A673 (cell line): ENCODE data around the gene MED27. TPM values are rescaled to one million over a fixed set of nuclear protein-coding genes. Genes with fewer than 3 reads are reported as not detected.

ENCODE experiments used
- BruUV-seq: library from RNA; stranded (reverse); fragments of 400-500 nt; replicated peaks from 2 replicates; lab custom pipeline; 2021; lab: Mats Ljungman, UMichigan
- CTCF ChIA-PET: fragments of 300-600 bp; sonication (Branson Sonifier 250); formaldehyde crosslinking; loops from one replicate; lab custom pipeline; 2022; ENCODE audit warnings: antibody characterized with exemption; lab: Charles Lee
- POLR2A ChIA-PET: fragments of 300-600 bp; sonication (Branson Sonifier 250); formaldehyde crosslinking; loops from one replicate; lab custom pipeline; 2022; ENCODE audit warnings: antibody characterized with exemption; ENCODE audit not compliant: low non-redundant PET; lab: Charles Lee
- DNase-seq: peaks from one replicate; pipeline ENCODE4 v3.0.0-alpha.2; 2015; ENCODE audit warnings: low spot score
- H3K27ac ChIP-seq: fragments of 200-600 bp; sonication (generic); 2 replicates; pipeline ENCODE4 v1.5.1; 2016; ENCODE audit warnings: mixed run types, low read depth, mild to moderate bottlenecking, mixed read lengths, antibody characterized with exemption, low read length; ENCODE audit not compliant: poor library complexity, severe bottlenecking
- H3K27me3 ChIP-seq: fragments of 200-600 bp; sonication (generic); replicated peaks from 2 replicates; pipeline ENCODE4 v1.6.1; 2017; ENCODE audit warnings: mixed run types, low read depth, mild to moderate bottlenecking, mixed read lengths, antibody characterized with exemption, low read length; ENCODE audit not compliant: insufficient read depth, poor library complexity
- H3K36me3 ChIP-seq: fragments of 200-600 bp; sonication (generic); 2 replicates; pipeline ENCODE4 v1.6.1; 2016; ENCODE audit warnings: mixed run types, mild to moderate bottlenecking, mixed read lengths, antibody characterized with exemption, low read length; ENCODE audit not compliant: insufficient read depth, poor library complexity, severe bottlenecking
- H3K4me1 ChIP-seq: fragments of 200-600 bp; sonication (generic); 2 replicates; pipeline ENCODE4 v1.6.1; 2017; ENCODE audit warnings: mixed run types, mild to moderate bottlenecking, mixed read lengths, antibody characterized with exemption, low read length; ENCODE audit not compliant: insufficient read depth, poor library complexity, severe bottlenecking
- H3K4me3 ChIP-seq: fragments of 200-600 bp; sonication (generic); 2 replicates; pipeline ENCODE4 v1.5.1; 2016; ENCODE audit warnings: low read depth, mixed run types, mild to moderate bottlenecking, mixed read lengths, low read length; ENCODE audit not compliant: poor library complexity, severe bottlenecking
- H3K9me3 ChIP-seq: fragments of 200-600 bp; sonication (generic); 2 replicates; pipeline ENCODE4 v1.6.1; 2016; ENCODE audit warnings: mixed run types, low read depth, mild to moderate bottlenecking, mixed read lengths, antibody characterized with exemption, low read length; ENCODE audit not compliant: poor library complexity, severe bottlenecking
- CTCF ChIP-seq: fragments of 300-800, 200-600 bp; sonication (generic); conservative IDR thresholded peaks from 2 replicates; pipeline ENCODE4 v1.5.1; 2017; ENCODE audit warnings: low read depth, mild to moderate bottlenecking, antibody characterized with exemption, low read length, moderate library complexity, mixed read lengths
- EZH2 ChIP-seq: fragments of 200-600 bp; sonication (generic); IDR thresholded peaks from 2 replicates; pipeline ENCODE4 v1.6.1; 2017; ENCODE audit warnings: borderline replicate concordance, low read depth, mild to moderate bottlenecking, mixed read lengths, antibody characterized with exemption, low read length; ENCODE audit not compliant: poor library complexity, severe bottlenecking
- intact Hi-C: fragments of 100-400 bp; cut with micrococcal nuclease; formaldehyde crosslinking; loops from one replicate; pipeline ENCODE4 v1.10.0; 2022; ENCODE audit not compliant: unreplicated experiment
- total RNA-seq: library from RNA; stranded (reverse); gene quantifications from 2 replicates; pipeline ENCODE4 v1.2.3, GENCODE V29; 2021

Gene MED27
- total RNA-seq, 1 experiment from 2014 or later: 45.4 TPM

GRCh38 chr9:132068605-132069004 is 11.1 kb downstream of the MED27 start:
- ChIA-PET POLR2A (no interaction called here), CTCF (no interaction called here)
- Histone ChIP-seq H3K27me3 (no peaks in the 10 kb centered on the region), H3K4me3 (no peak overlapping the region), H3K4me1 (no peaks in the 10 kb centered on the region), H3K36me3 (no peaks in the 10 kb centered on the region), H3K9me3 (no peaks in the 10 kb centered on the region), H3K27ac (no peak overlapping the region)
- intact Hi-C loops: no loop called here
- BruUV-seq: no TSS peak
- TF ChIP-seq EZH2: no peak
- TF ChIP-seq CTCF: no peak
- DNase-seq: no peak

- H3K36me3 ChIP-seq: no peaks in the 10 kb centered on the region
- intact Hi-C loops: no loop called here
- H3K9me3 ChIP-seq: no peaks in the 10 kb centered on the region
- H3K4me1 ChIP-seq: no peaks in the 10 kb centered on the region
- TF ChIP-seq CTCF (no peak), EZH2 (no peak)
- BruUV-seq: no TSS peak
- H3K4me3 ChIP-seq: no peak overlapping the region
- no peak overlapping the region for H3K27ac ChIP-seq
- POLR2A ChIA-PET: no interaction called here
- CTCF ChIA-PET: no interaction called here
- no peaks in the 10 kb centered on the region for H3K27me3 ChIP-seq
- DNase-seq: no peak
Measured at GRCh38 chr9:132066511-132066910, 13.2 kb downstream of the MED27 start.

- Histone ChIP-seq H3K36me3 (no peaks in the 10 kb centered on the region), H3K4me1 (no peaks in the 10 kb centered on the region), H3K4me3 (no peak overlapping the region), H3K9me3 (no peaks in the 10 kb centered on the region), H3K27me3 (no peaks in the 10 kb centered on the region), H3K27ac (no peak overlapping the region)
- no TSS peak for BruUV-seq
- intact Hi-C loops: no loop called here
- POLR2A ChIA-PET: no interaction called here
- DNase-seq: no peak
- no peak for TF ChIP-seq EZH2
- TF ChIP-seq CTCF: no peak
- CTCF ChIA-PET: no interaction called here
Measured at GRCh38 chr9:132066057-132066456, 13.6 kb downstream of the MED27 start.
